GM15510 (cell line): ENCODE measurements around the gene AKT3.

Source experiments
- POLR2A ChIP-seq: IDR thresholded peaks from 3 replicates; pipeline ENCODE4 v1.6.1; 2011; ENCODE audit warnings: borderline replicate concordance; ENCODE audit not compliant: insufficient read length; ENCODE audit errors: extremely low read depth

The AKT3 gene

DNA sequence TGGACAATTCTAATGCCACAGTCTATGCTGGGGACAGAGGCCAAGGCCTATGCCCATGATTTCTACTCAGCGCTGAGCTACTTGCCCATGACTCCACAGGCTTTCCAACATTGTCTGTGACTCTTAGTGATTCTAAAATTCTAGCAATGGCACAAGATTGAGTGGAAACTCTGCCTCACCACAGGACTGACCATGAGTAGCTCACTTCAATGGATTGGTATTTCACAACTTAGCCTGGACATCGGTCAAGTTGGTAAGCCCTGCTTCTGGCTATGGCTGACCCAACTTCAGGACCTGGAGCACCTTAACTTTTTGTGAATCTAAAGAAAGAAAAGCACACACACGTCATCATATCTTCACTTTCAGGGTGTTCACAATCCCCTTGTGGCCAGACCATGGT lies 339.1 kb downstream of the AKT3 start:
- TF ChIP-seq POLR2A, result no peak

DNA sequence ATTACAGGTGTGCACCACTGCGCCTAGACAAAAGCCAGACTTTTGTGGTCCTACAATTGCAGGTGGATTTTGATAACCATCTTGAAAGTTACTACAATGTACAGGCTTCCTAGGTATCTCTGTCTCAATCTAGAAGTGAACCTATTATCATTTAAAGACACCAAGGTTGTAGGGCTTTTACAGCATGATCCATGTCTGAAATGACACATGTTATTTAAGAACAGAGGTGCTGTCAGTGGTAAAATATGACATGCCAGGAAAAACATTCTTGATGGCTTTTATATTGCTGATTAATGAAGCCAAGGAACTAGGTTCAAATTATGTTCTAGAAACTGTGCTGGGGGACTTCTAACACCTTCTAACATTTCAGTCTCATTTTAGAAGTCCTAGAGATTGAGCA lies 341.1 kb downstream of the AKT3 start:
- no peak for TF ChIP-seq POLR2A

DNA sequence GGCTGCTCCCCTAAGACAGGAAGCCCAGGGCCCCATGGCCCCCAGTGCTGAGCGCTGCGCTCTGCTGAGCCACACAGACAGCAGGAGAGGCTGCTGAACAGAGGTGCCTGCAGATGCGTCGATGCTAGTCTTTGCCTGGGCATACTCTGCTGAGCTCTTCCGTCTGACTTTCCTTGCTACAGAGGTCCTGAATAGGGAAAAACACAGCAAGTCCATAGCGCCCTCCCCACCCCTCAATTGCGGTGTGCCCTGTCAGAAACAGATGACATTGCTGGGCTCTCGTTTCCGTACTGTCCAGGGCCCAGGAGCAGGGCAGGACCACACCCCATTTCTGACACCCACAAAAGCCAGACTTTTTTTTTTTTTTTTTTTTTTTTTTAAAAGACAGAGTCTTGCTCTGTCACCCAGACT lies 341.7 kb downstream of the AKT3 start:
- TF ChIP-seq POLR2A, result no peak

DNA sequence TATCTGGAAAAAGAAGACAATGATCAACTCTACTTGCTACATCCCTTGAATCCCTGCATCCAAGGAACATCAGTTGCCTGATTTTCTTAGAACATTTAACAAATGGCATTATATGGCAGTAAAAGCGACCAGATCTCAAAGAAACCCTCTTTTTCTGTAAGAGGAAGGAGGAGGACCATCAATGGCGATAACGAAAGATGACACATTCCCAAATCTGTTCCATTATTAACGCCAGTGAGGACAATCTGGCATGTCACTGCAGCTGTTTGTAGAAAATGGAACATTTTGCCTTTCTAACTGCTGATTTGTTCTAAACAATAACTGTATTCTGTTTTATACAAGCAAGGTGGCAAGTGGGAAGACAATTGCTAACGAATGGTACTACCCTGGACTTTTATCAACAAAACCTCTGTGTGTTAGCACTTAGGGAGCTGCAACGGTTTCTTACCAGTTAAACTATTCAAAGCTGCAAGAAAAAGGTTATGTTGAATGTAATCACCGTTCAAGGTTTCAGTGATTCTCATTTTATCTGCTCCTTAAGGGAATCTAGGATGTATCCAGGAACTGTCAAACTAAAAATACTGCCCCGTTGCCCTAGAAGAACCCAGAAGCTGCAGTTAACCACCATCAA lies 342.3 kb downstream of the AKT3 start:
- no peak for TF ChIP-seq POLR2A

DNA sequence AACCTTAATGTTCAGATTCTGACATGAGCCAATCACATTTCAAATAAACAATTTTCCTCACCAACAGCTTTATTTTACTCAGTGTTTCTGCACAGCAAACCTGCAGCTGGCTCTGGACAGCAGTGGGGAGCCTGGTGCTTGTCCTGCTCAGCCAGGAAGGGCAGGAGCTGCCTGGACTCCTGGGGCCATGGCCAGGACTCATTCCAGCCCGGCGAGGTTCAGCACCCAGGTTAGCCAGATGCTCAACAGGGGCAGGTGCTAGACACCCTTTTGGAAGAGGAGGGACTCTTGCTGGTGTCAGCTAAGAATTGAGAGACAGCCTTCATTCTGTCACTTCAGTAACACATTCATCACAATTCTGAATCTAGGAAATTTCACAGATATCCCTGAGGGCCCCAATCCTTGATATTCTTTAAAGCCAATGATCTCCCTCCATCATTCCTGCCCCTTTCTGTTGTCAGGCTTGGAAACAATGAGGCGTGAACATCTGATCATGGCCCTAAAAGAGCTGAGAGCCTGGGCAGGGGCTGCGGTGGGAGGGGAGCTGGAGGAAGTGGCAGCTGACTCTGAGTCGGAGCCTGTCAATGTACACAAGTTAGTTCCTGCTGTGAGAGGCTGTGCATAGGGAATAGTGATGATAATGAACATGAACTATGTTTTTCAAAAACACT lies 342.9 kb downstream of the AKT3 start:
- no peak for TF ChIP-seq POLR2A

DNA sequence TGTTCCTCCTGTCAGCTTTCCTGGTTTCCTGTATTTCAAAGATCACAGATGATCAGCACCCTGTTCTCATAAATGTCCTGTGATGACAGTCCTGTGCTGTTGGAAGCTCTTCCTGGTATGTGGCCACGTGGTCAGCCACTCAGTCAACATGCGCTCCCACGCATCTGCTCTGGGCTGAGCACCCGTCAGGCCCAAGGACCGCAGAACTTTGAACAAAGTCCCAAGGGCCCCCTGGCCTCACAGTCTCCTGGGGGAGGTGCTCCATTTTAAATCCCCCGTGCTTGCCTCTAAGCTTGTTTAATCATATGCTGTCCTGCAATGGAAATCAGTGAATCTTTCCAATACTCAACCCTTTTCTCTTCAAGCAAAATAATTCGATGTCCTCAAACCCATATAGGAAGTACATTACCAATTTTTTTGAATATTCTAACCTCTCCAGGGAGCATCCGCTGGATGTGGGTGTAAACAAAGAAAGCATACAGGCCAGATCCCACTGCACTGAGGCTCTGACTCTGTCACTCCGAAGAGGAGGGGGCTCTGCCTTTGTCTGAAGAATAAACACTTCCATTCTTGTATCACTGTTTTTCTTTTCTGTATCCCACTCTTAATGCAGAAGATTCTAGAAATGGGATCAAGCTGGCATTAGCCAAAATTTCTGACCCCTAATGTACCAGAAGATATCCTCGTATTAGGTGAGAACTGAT lies 343.9 kb downstream of the AKT3 start:
- no peak for TF ChIP-seq POLR2A

DNA sequence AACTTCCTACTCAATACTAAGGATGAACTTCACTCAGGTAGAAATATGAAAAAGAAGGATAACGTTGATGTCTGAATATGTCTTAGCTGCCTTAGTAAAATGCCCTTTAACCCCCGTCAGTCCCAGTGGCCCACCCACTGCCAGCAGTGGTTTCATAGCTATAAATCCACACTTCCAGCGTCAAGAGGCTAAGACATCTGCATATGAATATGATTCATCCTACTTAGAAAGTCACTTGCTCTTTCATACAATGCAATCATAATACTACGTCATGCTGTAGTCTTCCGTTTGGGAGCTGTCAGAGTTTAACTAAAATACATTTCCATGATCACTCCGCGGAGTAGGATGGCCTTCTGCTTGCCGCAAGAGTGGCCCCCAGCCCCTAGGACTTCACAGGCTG lies 346.9 kb downstream of the AKT3 start:
- no peak for TF ChIP-seq POLR2A

DNA sequence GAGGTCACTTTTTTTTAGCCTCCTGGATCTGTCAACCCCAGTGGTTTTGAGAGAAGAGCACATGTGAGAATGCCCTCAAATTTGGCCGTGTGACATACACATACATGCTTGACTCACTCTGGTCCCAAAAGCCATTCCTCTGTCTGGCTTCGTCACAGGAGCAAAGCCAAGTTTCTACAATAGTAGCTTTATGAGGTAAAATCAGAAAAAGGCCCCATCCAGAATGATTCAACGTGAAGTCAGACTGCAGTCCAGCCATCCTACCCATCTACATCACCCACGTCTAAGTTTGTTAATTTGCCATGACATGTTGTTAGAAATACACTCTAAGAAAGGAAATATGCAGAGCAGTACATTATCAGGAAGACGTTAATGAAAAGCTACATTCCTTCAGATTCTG lies 349.0 kb downstream of the AKT3 start:
- TF ChIP-seq POLR2A, result no peak

DNA sequence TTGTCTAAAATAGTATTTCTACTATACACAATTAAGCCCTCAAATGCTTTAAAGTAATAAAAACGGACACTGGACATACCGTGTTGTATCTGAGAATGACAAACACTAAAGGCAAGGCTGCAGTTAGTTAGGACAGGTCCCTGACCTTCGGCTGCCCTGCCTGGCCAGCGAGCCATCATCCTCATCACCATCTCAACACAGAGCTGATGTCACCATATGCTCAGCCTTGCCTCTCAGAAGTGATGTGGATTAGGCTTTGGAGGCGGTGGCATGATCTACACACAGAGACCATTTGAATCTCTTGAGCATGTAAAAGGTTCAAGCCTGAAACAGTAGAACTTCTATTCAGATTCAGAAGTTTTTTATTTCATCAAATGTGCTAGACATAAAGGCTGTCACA lies 349.5 kb downstream of the AKT3 start:
- no peak for TF ChIP-seq POLR2A

DNA sequence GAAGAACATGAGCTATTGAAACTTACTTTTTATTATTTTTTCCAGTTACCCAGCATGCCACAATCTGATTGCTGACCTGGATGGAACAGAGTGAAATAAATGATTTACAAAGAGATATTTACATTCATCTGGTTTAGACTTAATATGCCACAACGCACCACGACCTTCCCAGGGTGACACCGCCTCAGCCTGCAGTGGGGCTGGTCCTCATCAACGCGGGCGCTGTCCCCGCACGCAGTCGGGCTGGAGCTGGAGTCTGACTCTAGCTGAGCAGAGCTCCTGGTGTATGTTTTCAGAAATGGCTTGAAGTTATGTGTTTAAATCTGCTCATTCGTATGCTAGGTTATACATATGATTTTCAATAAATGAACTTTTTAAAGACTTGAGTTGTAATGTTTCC lies 350.3 kb downstream of the AKT3 start:
- TF ChIP-seq POLR2A, result no peak

DNA sequence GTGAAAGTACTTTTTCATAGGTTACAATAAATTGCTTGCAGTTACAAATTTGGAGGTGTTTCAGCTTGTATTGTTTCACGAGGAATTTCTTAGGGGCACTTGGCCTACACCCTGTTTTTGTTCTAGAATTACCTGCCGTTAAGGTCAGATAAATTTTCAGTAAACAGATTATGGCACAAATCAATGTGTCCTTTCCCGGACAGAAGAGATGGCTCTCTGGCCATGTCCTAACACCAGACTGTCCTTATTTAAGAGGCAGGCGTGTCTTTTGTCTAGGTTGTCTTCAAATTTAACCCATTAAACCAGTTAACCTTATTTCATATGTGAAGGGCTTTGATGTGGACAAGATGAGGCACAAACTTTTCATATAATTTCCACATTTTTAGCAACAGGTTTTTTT lies 350.8 kb downstream of the AKT3 start:
- TF ChIP-seq POLR2A, result no peak

DNA sequence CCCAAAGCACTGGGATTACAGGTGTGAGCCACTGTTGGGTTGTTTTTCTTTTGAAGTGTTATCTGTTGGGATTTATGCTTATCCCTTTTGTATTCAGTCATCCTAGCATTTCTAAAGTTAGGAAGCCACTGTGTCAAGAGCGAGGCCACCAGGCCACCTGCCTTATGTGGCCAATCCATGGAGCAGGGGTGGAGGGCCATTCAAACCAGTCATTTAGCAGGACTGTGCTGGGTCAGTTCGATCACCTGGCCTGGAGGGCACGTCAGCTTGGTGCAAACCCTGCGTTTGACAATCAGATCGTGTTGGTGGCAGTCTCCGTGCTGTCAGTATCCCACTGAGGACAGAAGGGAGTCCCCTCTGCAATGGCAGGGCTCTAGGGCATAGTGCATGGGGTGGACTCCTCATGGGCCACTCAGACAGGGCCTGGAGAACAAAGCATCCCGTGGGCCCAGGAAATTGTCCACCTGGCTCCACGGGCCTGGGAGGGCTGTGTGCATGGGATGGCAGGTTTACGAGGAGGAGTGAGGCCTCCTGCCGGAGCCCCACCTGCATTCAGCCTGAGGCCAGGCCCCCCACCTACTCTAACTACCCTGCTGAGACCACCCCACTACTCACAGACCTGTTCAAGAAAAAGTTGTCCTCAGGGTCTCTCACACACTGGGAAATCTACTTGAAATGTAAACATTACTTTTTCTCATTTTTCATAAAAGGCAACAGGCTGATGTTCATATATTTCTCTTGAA lies 351.9 kb downstream of the AKT3 start:
- TF ChIP-seq POLR2A, result no peak

DNA sequence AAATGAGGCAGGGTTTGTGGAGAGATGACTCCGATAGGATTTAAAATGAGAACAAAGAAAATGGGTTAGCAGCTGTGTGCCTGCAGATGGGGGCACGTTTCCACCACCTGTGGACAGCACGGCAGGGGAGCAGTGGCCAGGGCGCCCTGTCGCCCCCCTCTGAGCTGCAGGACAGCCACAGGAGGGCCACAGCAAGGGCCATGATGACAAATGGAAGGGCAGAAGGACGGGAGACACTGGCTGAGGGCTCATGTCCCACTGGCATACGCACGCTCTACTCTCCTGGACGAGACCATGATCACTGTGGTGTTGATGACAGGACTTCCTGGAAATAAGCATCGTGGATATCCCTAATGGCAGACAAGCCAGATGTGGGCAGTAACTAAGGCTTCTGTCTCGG lies 353.2 kb downstream of the AKT3 start:
- TF ChIP-seq POLR2A, result no peak

DNA sequence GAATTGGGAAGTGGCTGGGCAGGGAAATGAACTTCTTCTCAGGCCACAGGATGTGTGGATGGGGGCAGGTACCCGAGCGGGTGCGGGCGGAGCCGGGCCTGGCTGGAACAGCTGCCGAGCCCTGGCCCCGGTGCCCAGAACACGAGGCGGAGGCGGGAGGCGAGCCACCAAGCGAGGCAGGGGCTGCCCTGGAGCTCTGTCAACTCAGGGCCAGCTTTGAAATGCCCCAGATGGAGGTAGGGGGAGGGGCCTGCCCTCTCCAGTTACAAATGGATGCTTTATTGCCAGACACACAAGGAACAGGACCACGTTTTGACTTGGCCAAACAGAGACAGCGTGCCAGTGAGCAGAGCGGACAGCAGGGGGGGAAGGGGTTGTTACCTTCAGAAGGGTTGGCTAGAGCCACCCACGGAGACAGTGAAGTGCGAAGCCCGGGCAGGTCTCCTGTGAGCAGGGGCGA lies 353.8 kb downstream of the AKT3 start:
- TF ChIP-seq POLR2A, result no peak
